ENCODE data around the gene CASK.

DNA sequence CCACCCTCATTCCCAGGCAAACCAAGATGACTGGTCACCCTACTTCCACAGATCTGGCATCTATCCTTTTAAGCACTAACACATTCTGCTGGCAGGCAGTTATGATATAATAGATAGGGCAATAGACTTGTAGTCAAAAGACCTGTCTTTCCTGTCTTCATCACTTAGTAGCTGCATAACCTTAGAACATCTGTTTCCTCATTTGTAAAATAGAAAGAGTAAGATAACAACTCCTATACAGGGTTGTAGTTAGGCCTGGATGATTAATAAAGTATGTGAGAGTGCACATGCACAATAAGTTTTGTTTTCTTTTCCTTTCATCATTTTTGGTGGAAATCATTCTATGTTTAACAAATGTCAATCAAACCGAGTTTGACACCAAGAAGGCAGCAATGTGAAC, 127.3 kb downstream of the CASK start:
- TF ChIP-seq CTCF (IDR thresholded peaks at IDR 0.05), result no peak
- no peak for TF ChIP-seq POLR2A (IDR thresholded peaks at IDR 0.05)
- no peak for TF ChIP-seq EP300 (IDR thresholded peaks at IDR 0.05)

All from sigmoid colon (tissue), 4 donors.